ENCODE data around the gene SYNDIG1.

The SYNDIG1 gene

DNA sequence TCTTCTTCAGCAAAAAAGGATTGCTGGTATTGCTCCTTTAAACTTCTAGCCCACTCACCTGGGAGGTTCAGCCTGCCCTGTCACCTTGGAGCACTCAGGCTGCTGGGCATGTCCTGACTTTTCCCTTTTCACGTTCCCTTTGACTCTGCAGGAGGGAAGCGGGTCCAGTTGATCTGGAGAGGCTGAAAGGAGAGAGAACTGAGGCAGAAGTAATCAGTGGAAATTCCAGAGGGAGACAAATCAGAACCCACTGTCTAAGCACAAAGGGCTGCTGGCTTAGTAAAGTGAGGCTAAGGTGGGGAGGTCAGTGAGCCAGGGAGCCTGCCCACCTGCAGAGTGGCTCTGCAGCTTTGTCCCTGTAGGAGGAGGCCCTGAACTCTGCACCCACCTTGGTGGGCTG, 9.7 kb upstream of the SYNDIG1 start:
- no peaks in the 10 kb centered on the region for H3K9me3 ChIP-seq
- TF ChIP-seq, protein P1, sequence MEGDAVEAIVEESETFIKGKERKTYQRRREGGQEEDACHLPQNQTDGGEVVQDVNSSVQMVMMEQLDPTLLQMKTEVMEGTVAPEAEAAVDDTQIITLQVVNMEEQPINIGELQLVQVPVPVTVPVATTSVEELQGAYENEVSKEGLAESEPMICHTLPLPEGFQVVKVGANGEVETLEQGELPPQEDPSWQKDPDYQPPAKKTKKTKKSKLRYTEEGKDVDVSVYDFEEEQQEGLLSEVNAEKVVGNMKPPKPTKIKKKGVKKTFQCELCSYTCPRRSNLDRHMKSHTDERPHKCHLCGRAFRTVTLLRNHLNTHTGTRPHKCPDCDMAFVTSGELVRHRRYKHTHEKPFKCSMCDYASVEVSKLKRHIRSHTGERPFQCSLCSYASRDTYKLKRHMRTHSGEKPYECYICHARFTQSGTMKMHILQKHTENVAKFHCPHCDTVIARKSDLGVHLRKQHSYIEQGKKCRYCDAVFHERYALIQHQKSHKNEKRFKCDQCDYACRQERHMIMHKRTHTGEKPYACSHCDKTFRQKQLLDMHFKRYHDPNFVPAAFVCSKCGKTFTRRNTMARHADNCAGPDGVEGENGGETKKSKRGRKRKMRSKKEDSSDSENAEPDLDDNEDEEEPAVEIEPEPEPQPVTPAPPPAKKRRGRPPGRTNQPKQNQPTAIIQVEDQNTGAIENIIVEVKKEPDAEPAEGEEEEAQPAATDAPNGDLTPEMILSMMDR (IDR thresholded peaks at IDR 0.05), result no peak
- no peaks in the 10 kb centered on the region for H3K4me1 ChIP-seq (ENCODE audit: control insufficient read depth in 1 of 2, insufficient read depth in 1 of 2, low read depth in 1 of 2, low read length in 1 of 2)
- peaks cover 26% of the 10 kb centered on the region for H3K27me3 ChIP-seq
- H3K36me3 ChIP-seq, result no peaks in the 10 kb centered on the region
- no peak overlapping the region for H3K27ac ChIP-seq
- no peak overlapping the region for H3K4me3 ChIP-seq (ENCODE audit: low read depth in 1 of 2, low read length in 1 of 2)

DNA sequence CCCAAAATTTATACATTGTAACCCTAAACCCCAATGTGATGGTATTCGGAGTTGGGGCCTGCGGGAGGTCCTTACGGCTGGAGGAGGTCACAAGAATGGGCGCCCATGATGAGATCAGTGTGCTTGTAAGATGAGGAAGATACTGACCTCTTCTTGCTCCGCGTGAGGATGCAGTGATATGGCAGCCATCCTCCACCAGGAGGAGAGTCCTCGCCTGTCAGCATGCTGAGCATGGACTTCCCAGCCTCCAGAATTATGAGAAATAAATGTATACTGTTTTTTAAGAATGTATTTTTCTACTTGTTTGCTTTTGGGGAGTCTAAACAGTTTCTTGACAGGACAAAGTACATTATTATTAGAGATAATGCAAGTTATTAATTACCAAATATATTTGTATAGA, 8.7 kb upstream of the SYNDIG1 start:
- no peak overlapping the region for H3K27ac ChIP-seq
- no peak overlapping the region for H3K4me3 ChIP-seq (ENCODE audit: low read depth in 1 of 2, low read length in 1 of 2)
- TF ChIP-seq, protein P1 (IDR thresholded peaks at IDR 0.05), result no peak
- H3K9me3 ChIP-seq, result no peaks in the 10 kb centered on the region
- H3K36me3 ChIP-seq, result no peaks in the 10 kb centered on the region
- H3K4me1 ChIP-seq (ENCODE audit: control insufficient read depth in 1 of 2, insufficient read depth in 1 of 2, low read depth in 1 of 2, low read length in 1 of 2), result no peaks in the 10 kb centered on the region
- peaks cover 34% of the 10 kb centered on the region for H3K27me3 ChIP-seq

DNA sequence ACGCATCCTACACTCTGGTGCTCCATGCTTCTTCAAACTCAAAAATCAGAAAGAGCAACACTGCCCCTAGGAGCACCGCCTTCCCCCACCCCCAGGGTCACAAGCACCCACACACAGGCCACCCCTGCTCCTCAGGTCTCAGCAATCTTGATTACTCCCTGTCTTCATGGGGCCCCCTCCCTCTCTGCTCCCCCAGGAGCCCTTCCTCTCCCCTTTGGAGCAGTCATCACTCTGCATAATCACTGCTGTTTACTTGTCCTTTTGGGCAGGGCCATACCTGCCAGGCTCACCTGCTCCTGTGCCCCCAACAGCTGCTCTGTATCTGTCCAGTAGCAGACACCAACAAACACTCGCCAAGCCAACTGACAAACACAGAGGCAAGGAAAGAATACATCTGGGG, 7.6 kb upstream of the SYNDIG1 start:
- H3K27me3 ChIP-seq, result peaks cover 46% of the 10 kb centered on the region
- no peaks in the 10 kb centered on the region for H3K4me1 ChIP-seq (ENCODE audit: control insufficient read depth in 1 of 2, insufficient read depth in 1 of 2, low read depth in 1 of 2, low read length in 1 of 2)

DNA sequence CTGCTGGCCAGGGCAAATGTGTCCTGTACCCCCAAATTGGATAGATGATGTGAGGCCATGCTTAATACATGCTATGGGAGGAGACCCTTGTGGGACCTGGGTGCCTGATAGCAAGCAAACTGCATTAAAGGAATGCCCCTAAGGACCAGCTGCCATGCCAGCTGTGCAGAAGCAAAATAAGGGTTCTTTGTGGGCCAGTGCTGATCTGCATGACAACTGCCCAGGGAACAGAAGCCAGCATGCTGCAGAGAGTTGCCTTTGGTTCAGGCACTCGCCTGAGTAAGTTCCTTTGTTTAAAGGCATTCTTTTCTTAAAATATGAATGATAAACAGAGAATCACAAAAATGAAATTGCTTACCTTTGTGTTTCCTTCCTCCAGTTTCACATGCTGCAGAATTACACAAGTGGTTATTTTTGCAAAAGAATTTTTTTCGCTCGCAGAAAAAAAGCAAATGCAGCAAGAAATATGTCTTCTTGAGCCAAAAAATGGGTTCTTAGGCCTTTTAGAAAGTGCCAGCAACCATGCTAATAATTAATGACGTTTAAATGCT, 6.9 kb upstream of the SYNDIG1 start:
- TF ChIP-seq, protein P1 (IDR thresholded peaks at IDR 0.05), result no peak
- H3K4me3 ChIP-seq (ENCODE audit: low read depth in 1 of 2, low read length in 1 of 2), result no peak overlapping the region
- H3K27me3 ChIP-seq, result peaks cover 50% of the 10 kb centered on the region
- no peak overlapping the region for H3K27ac ChIP-seq
- H3K36me3 ChIP-seq, result no peaks in the 10 kb centered on the region
- H3K9me3 ChIP-seq, result no peaks in the 10 kb centered on the region
- H3K4me1 ChIP-seq (ENCODE audit: control insufficient read depth in 1 of 2, insufficient read depth in 1 of 2, low read depth in 1 of 2, low read length in 1 of 2), result no peaks in the 10 kb centered on the region

More for the DNA sequence above, 7.6 kb upstream of the SYNDIG1 start:
- TF ChIP-seq, protein P1 (IDR thresholded peaks at IDR 0.05), result no peak
- Histone ChIP-seq H3K9me3 (no peaks in the 10 kb centered on the region), H3K36me3 (no peaks in the 10 kb centered on the region), H3K4me3 (ENCODE audit: low read depth in 1 of 2, low read length in 1 of 2) (no peak overlapping the region), H3K27ac (no peak overlapping the region)

DNA sequence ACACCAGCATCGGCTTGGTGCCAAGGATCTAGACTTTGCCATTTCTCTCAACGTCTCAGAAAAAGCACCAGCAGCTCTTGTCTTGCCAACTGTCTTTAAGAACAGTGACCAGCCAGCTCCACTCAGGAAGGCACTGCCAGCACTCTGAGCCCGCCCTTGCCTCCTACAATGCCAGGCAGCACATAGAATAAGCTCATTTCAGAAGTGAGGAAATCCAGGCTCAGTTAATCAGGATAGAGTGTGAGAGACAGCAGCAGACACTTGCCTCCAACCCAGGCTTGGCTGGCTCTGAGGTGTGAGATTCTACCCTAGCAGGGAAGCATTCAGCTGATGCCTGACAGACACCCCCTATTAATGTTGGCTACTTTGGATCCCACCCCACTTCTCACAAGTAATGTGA, 4.3 kb upstream of the SYNDIG1 start:
- no peaks in the 10 kb centered on the region for H3K36me3 ChIP-seq
- no peak overlapping the region for H3K4me3 ChIP-seq (ENCODE audit: low read depth in 1 of 2, low read length in 1 of 2)
- TF ChIP-seq, protein P1 (IDR thresholded peaks at IDR 0.05), result no peak
- H3K4me1 ChIP-seq (ENCODE audit: control insufficient read depth in 1 of 2, insufficient read depth in 1 of 2, low read depth in 1 of 2, low read length in 1 of 2), result no peaks in the 10 kb centered on the region
- H3K27me3 ChIP-seq, result peaks cover 67% of the 10 kb centered on the region
- H3K9me3 ChIP-seq, result no peaks in the 10 kb centered on the region
- no peak overlapping the region for H3K27ac ChIP-seq

DNA sequence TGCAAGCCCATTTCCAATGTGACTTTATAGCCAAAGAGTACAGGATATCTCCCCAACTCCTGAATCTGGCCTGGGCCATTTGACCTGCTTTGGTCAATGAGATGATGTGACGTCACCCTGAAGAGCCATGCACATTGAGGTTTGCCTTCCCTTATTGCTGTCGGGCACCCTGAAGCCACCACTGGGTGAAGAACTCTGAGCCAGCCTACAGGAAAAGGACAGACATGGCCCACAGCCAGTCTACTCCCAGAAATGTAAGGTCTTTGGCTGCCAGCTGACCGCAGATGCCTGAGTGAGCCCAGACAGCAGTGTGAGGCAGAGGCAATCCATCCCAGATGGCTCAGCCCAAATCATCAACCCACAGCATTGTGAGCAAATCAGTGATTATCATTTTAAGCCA, 3.7 kb upstream of the SYNDIG1 start:
- no peaks in the 10 kb centered on the region for H3K4me1 ChIP-seq (ENCODE audit: control insufficient read depth in 1 of 2, insufficient read depth in 1 of 2, low read depth in 1 of 2, low read length in 1 of 2)
- H3K9me3 ChIP-seq, result no peaks in the 10 kb centered on the region
- TF ChIP-seq, protein P1 (IDR thresholded peaks at IDR 0.05), result no peak

More for the DNA sequence above, 3.7 kb upstream of the SYNDIG1 start:
- H3K27ac ChIP-seq, result no peak overlapping the region
- H3K27me3 ChIP-seq, result peaks cover 73% of the 10 kb centered on the region
- H3K4me3 ChIP-seq (ENCODE audit: low read depth in 1 of 2, low read length in 1 of 2), result no peak overlapping the region
- no peaks in the 10 kb centered on the region for H3K36me3 ChIP-seq

Data from neutrophil (primary cell).